HG03378 (cell line): ENCODE data around the gene TBKBP1.
"Not testable (repeated sequence)": the region's sequence is repeated elsewhere in the genome, so short reads cannot be mapped to it uniquely, and the experiment has no call there.

Source experiments
- ATAC-seq: cut with Tn5 transposase; IDR thresholded peaks from one replicate; pipeline ENCODE4 v1.9.1; 2021; ENCODE audit warnings: mild to moderate bottlenecking, moderate library complexity; ENCODE audit not compliant: unreplicated experiment

TBKBP1 gene

GRCh38 chr17:47678196-47678595 lies 15.8 kb upstream of the TBKBP1 start:
- no peak for ATAC-seq

DNA sequence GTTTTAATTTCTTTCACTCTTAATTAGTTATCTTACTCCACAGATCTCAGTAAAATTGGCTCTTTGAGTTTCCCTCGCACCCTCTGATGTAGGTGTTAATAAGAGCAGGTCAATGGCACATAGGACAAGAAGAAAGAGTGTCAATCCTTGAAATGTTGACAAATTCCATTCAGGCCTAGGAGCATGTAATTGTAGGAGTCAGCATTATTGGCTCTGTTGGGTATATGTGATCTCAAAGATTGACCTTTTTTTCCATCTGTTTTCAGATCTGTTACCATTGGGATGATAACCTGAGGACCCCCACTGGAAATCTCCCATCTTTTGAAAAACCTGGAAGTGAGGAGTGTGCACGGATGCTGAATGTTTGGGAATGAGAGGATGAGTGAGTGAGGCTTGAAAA lies 11.8 kb upstream of the TBKBP1 start:
- ATAC-seq, result no peak

GRCh38 chr17:47682727-47683126 lies 11.2 kb upstream of the TBKBP1 start:
- ATAC-seq, result not testable (repeated sequence)

GRCh38 chr17:47684025-47684424 lies 9.9 kb upstream of the TBKBP1 start:
- no peak for ATAC-seq

DNA sequence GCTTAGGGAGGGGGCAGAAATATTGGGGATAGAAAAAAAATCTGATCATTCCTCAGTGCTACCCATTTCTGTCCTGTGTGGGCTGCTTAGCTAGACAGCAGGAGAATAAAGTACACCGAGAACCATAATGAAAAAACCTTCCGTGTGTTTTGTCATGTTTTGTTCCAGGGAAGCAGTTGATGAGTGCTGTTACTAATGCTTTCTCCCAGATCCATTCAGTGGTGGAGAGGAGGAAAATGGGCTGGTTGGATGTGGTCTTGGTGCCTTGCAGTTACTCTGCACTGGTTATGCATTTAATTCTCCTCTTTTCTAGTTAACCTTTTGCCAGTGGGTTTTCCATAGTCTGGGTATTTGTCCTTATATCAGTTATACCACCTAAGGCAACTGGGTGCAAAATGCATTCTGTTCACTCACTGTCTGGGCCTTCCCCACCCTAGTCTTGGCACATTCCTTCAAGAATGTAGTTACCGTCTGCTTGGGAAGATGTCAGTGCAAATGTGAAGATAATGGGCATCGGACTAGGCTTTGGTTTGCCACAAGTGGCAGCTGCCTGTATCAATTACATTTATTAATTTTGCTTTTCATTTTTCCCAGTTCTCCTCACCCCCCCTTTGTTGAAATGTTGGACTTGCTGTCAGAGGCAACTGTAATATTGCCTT lies 9.3 kb upstream of the TBKBP1 start:
- no peak for ATAC-seq

- ATAC-seq, result no peak
Observed at GRCh38 chr17:47685556-47686275, 8.2 kb upstream of the TBKBP1 start.

DNA sequence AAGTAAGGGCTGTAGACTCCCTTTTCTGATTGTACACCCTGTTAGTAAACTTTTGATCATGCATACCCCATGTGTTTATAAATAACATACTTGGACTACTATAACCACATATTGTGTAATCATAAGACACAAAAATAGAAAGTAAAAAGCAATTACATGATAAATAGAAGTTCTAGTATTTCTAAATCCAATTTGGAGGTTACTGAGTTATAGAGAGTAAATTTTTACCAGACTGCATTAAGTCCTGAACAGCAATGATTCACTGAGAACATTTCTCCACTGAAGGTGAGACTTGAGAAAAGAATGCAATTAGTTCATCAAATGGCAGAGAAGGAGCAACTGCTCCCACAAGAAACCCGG lies 7.7 kb upstream of the TBKBP1 start:
- no peak for ATAC-seq

GRCh38 chr17:47686664-47687327 lies 7.2 kb upstream of the TBKBP1 start:
- no peak for ATAC-seq

- no peak for ATAC-seq
Observed at GRCh38 chr17:47687328-47687690, 6.7 kb upstream of the TBKBP1 start.

DNA sequence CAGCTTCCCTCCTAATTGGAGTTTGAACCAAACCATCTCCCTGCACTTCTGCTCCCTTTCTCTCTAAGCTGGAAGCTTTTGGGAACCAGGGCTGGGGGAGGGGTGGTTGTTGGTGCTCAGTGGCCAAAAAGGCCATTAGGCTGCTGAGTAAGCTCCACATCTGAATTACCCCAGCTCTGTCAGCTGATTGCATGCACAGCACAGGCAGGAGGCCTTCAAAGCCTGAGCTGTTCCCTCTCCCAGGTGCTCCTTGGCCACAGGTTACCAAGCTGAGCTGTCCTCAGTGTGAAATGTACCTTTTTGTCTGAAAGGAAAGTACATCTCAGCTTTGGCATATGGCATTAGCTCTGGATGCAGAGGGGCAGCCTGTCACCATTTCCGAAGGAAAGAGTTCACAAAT lies 6.2 kb upstream of the TBKBP1 start:
- ATAC-seq, result no peak

- ATAC-seq, result no peak
Observed at GRCh38 chr17:47690121-47690520, 3.8 kb upstream of the TBKBP1 start.

- no peak for ATAC-seq
Observed at GRCh38 chr17:47692137-47692894, 1.6 kb upstream of the TBKBP1 start.

DNA sequence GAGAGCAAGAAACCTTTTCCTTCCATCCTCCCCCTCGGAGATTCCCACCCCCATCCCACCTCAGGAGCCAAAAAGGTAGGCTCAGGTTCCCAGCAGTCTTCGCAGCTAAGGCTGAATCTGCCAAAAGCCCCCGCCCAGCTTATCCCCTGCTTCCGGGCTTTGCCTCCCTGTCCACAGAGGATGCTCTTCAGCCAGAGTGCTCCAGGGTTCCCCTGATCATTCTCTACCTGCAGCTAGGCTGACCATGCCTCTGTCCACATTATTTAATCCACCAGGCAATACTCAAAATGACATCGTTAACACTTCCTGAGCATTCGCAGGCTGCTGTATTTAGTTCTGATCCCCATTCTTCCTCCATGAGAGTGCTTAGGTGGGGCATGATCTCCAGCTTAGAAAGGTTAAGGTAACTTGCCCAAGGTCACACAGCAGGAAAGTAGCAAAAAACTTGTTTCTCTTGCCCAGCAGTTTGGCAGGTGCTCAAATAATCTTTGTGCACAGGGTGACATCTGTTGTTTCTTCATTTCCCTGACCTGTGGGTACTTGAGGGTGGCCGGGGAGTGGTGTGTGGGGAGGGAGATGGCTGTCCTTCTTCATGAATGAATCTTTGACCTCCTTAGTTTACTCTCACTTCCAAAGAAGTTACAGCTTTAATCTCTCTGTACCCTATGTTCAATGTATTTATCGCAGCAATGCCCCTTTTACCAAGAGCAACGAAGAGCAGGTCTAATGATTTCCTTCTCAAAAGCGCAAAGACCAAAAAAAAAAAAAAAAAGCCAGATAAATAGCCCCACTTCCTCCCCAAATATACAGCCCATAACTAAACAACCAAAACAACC lies 848 bp upstream of the TBKBP1 start:
- ATAC-seq, result no peak

GRCh38 chr17:47694581-47695428 lies 844 bp downstream of the TBKBP1 start:
- no peak for ATAC-seq

GRCh38 chr17:47695429-47696376 lies 1.7 kb downstream of the TBKBP1 start:
- ATAC-seq, result no peak

DNA sequence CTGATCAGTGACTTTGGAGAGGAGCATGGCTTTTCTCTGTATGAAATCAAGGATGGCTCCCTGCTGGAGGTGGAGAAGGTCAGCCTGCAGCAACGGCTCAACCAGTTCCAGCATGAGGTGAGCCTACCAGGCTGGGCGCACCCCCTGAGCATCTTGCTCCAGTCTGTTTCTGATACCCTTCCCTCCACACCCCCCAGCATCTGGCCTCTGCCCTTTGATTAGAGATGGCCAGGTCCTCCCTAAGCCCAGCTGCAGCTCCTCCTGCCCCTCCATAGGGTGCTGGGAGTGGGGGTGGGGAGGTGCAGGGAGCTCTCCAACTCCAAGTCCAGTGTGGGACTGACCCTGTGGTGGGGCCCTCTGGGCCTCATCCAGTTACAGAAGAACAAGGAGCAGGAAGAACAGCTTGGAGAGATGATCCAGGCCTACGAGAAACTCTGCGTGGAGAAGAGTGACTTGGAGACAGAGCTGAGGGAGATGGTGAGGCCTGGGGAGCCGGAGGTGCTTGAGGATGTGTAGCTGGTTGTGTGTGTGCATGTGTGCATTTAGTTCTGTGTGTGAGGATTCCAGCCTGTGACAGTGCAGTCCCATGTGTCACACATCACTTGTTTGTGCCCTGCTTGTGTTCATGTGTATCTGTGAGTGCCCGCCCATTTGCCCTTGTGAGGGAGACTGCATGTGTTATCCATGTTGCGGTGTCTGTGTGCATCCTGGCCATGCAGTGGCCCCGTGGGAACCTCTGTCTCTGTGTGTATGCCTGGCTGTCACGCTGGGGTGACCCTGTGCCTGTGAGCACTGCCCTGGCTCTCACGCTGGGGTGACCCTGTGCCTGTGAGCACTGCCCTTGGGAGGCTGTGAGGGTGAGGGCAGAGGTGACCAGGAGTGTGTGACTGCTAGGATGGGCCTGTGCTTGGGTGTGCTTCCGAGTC lies 3.0 kb downstream of the TBKBP1 start:
- no peak for ATAC-seq

DNA sequence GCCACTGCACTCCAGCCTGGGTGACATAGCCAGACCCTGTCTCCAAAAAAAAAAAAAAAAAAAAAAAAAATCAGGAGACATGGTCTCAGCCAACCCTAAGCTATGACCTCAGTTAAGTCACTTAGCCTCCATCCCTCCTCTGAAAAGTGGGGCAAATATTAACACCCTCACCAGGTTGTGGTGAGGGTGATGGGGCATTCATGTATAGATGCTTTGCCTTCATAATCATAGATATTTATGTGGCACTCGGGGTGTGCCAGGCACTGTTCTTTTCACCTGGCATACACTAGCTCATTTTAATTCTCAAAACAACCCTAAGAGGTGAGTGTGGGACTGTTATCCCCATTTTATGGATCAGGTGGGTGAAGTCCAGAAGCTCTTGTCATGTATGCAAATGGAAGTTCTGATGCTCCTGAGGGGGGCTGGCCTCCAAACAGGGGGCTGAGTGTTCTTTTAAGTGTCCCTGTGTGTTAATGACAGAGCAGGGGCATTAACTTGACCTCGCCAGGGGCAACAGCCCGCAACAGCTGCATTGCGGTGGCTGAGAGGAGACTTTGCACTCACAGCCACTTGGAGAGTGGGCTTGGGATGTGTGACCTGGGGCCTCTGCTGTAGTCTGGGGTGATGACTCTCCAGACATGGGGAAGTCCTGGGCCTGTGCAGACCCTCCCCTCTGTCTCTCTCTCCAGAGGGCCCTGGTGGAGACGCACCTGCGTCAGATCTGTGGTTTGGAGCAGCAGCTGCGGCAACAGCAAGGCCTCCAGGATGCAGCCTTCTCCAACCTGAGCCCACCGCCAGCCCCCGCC lies 4.1 kb downstream of the TBKBP1 start:
- no peak for ATAC-seq
